ENCODE measurements around the gene MCOLN2.

GRCh38 chr1:85027242-85027983 lies 30.5 kb upstream of the MCOLN2 start:
- TF ChIP-seq ZNF70 (CRISPR knock-in tag; IDR thresholded peaks at IDR 0.05), result no peak
- TF ChIP-seq PATZ1 (CRISPR knock-in tag; IDR thresholded peaks at IDR 0.05; ENCODE audit: borderline replicate concordance), result no peak

Measured in SK-N-SH treated with all-trans-retinoic acid at 6 μM for 48 hours (cell line).